ENCODE data around the gene PSD.

The PSD gene

DNA sequence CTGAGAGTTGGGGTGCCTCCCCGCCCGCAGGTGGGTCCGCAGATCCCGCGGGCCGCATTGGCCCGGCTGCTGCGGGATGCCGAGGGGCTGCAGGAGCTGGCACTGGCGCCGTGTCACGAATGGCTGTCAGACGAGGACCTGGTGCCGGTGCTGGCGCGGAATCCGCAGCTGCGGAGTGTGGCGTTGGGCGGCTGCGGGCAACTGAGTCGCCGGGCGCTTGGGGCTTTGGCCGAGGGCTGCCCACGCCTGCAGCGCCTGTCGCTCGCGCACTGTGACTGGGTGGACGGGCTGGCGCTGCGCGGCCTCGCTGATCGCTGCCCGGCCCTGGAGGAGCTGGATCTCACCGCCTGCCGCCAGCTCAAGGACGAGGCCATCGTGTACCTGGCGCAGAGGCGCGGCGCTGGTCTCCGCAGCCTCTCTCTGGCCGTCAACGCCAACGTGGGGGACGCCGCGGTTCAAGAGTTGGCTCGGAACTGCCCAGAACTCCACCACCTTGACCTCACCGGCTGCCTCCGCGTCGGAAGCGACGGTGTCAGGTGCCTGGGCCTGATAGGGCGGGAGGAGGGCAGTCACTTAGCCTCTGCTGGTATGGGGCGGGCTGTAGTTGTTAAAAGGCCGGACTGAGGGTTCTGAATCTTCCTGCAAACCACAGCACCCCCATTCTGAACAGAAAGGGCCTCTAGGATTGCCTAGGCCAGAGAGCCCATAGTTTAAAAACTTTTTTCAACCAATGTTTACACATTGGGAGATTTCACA, 3.4 kb upstream of the PSD start:
- Histone ChIP-seq H3K23ac (ENCODE audit: low read length in 2 of 2) (peak overlapping the region; percentile 26 to 70), H3K4me3 (ENCODE audit: insufficient read depth in 1 of 2, low read depth in 1 of 2, low read length in 2 of 2) (peak overlapping the region; percentile 85 to 94), H3K4me2 (ENCODE audit: low read length, poor library complexity, severe bottlenecking) (peak overlapping the region; percentile 98), H4K91ac (ENCODE audit: low read length) (peak overlapping the region; percentile 54), H3K9ac (ENCODE audit: low read length) (peak overlapping the region; percentile 73), H3K18ac (ENCODE audit: low read depth in 1 of 2, low read length in 2 of 2) (peak overlapping the region in 1 of 2 experiments; percentile 83), H3K4ac (ENCODE audit: low read depth in 1 of 2, low read length in 2 of 2) (peak overlapping the region; percentile 81 to 83), H3K27ac (ENCODE audit: low read length, poor library complexity, severe bottlenecking) (no peak overlapping the region), H3K27me3 (ENCODE audit: control insufficient read depth in 1 of 2, insufficient read depth in 1 of 2, low read length in 2 of 2) (peaks cover 22 to 23% of the 10 kb centered on the region in 2 experiments), H3K79me1 (replicated peaks; ENCODE audit: low read length, poor library complexity, severe bottlenecking) (peaks cover 25% of the 10 kb centered on the region), H2BK15ac (ENCODE audit: low read depth, poor library complexity, severe bottlenecking) (peak overlapping the region; percentile 12), H3K9me3 (ENCODE audit: control insufficient read depth, low read length) (no peaks in the 10 kb centered on the region), H2AK5ac (ENCODE audit: low read length, severe bottlenecking) (no peak overlapping the region), H2BK12ac (ENCODE audit: low read length in 2 of 2) (peak overlapping the region in 1 of 2 experiments; percentile 7), H4K8ac (ENCODE audit: low read length) (peak overlapping the region; percentile 71), H3K14ac (ENCODE audit: low read length in 2 of 2) (peak overlapping the region in 1 of 2 experiments; percentile 31), H2BK5ac (ENCODE audit: low read depth, low read length, poor library complexity, severe bottlenecking) (no peak overlapping the region), H2AFZ (ENCODE audit: low read depth, low read length) (peak overlapping the region; percentile 46), H2BK120ac (ENCODE audit: low read depth, low read length) (no peak overlapping the region), H3K36me3 (ENCODE audit: control insufficient read depth in 1 of 2, insufficient read depth in 2 of 2, low read depth in 1 of 2, low read length in 2 of 2) (peaks cover 22 to 30% of the 10 kb centered on the region in 2 experiments), H3K4me1 (ENCODE audit: control insufficient read depth, insufficient read depth, low read depth, low read length) (peaks cover 33% of the 10 kb centered on the region)
- DNase-seq = peak; percentile 38
- 3% methylated on average over 54 of the region's 62 CpGs for WGBS

DNA sequence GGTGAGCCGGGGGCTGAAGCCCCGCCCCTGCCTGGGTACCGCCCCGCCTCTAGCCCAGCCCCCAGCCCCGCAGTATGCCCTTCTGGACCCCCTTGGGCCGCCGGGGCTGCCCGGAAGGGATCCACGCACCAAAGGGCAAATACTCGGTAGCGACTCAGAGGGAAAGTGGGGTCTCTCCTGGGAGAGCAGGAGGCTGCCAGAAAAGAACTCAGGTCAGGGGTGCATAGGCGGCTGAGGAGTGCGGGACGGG, 2.8 kb upstream of the PSD start:
- H3K23ac ChIP-seq (ENCODE audit: low read length in 2 of 2) = peak overlapping the region; percentile 26 to 70
- H3K9me3 ChIP-seq (ENCODE audit: control insufficient read depth, low read length) = no peaks in the 10 kb centered on the region
- 0% methylated on average over 14 of the region's 14 CpGs for WGBS
- peaks cover 25% of the 10 kb centered on the region for H3K79me1 ChIP-seq (replicated peaks; ENCODE audit: low read length, poor library complexity, severe bottlenecking)
- H3K4me2 ChIP-seq (ENCODE audit: low read length, poor library complexity, severe bottlenecking) = peak overlapping the region; percentile 98
- peaks cover 33% of the 10 kb centered on the region for H3K4me1 ChIP-seq (ENCODE audit: control insufficient read depth, insufficient read depth, low read depth, low read length)
- peaks cover 22 to 30% of the 10 kb centered on the region in 2 experiments for H3K36me3 ChIP-seq (ENCODE audit: control insufficient read depth in 1 of 2, insufficient read depth in 2 of 2, low read depth in 1 of 2, low read length in 2 of 2)
- H2BK120ac ChIP-seq (ENCODE audit: low read depth, low read length) = no peak overlapping the region
- H4K91ac ChIP-seq (ENCODE audit: low read length) = peak overlapping the region; percentile 64
- H3K9ac ChIP-seq (ENCODE audit: low read length) = peak overlapping the region; percentile 73
- H3K18ac ChIP-seq (ENCODE audit: low read depth in 1 of 2, low read length in 2 of 2) = peak overlapping the region; percentile 63 to 83
- H2BK15ac ChIP-seq (ENCODE audit: low read depth, poor library complexity, severe bottlenecking) = no peak overlapping the region
- no peak overlapping the region for H2BK5ac ChIP-seq (ENCODE audit: low read depth, low read length, poor library complexity, severe bottlenecking)
- peak overlapping the region; percentile 85 to 94 for H3K4me3 ChIP-seq (ENCODE audit: insufficient read depth in 1 of 2, low read depth in 1 of 2, low read length in 2 of 2)
- H3K4ac ChIP-seq (ENCODE audit: low read depth in 1 of 2, low read length in 2 of 2) = peak overlapping the region; percentile 80 to 83
- H3K14ac ChIP-seq (ENCODE audit: low read length in 2 of 2) = peak overlapping the region in 1 of 2 experiments; percentile 31
- peak overlapping the region in 1 of 2 experiments; percentile 31 for H2BK12ac ChIP-seq (ENCODE audit: low read length in 2 of 2)
- H3K27ac ChIP-seq (ENCODE audit: low read length, poor library complexity, severe bottlenecking) = no peak overlapping the region
- H3K27me3 ChIP-seq (ENCODE audit: control insufficient read depth in 1 of 2, insufficient read depth in 1 of 2, low read length in 2 of 2) = peaks cover 25 to 26% of the 10 kb centered on the region in 2 experiments
- H2AK5ac ChIP-seq (ENCODE audit: low read length, severe bottlenecking) = no peak overlapping the region
- H4K8ac ChIP-seq (ENCODE audit: low read length) = peak overlapping the region; percentile 94
- DNase-seq = no peak
- H2AFZ ChIP-seq (ENCODE audit: low read depth, low read length) = peak overlapping the region; percentile 85

DNA sequence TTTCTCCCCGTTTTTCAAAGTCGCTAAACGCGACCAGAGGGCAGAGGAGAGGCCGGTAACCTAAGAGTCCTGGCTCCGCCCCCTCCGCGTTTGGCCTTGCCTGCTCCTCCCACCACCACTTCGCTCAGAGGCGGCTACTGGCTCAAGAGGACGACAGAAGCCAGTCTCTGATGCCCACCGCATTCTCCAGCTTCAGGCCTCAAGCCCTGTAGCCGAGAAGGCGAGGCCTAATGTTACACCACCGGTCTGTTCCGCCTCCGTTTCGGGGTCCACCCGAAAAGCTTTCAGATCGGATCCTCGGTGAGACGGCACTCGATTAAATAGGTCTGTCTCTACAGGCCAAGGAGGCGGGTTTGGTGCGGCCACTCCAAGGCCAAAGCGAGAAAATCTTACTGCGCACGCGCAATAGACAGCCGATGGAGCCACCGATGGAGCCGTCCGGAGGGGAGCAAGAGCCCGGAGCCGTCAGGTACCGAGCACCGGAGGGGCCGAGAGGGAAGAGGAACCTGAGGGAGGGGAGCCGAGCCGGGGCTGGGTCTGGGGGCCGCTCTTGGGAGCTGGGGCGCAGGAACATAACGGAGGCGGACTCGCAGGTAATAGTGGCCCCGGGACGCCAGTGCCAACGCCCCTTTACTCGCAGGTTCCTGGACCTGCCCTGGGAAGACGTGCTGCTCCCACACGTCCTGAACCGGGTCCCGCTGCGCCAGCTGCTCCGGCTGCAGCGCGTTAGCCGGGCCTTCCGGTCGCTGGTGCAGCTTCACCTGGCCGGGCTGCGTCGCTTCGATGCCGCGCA, 2.3 kb upstream of the PSD start, which contains the start of gene FBXL15:
FBXL15 (plus strand) TSS at position 123 of the 793 bp plus-strand sequence; CDS start at position 417, 294 bp downstream.
- H3K79me1 ChIP-seq (replicated peaks; ENCODE audit: low read length, poor library complexity, severe bottlenecking) = peaks cover 22% of the 10 kb centered on the region
- H3K4me3 ChIP-seq (ENCODE audit: insufficient read depth in 1 of 2, low read depth in 1 of 2, low read length in 2 of 2) = peak within 1 kb of the TSS; percentile 85 to 94
- H3K18ac ChIP-seq (ENCODE audit: low read depth in 1 of 2, low read length in 2 of 2) = peak within 1 kb of the TSS; percentile 85 to 93
- H3K9ac ChIP-seq (ENCODE audit: low read length) = peak within 1 kb of the TSS; percentile 73
- H3K23ac ChIP-seq (ENCODE audit: low read length in 2 of 2) = peak within 1 kb of the TSS; percentile 26 to 70
- no peaks in the 10 kb centered on the region for H3K9me3 ChIP-seq (ENCODE audit: control insufficient read depth, low read length)
- peak within 1 kb of the TSS in 1 of 2 experiments; percentile 71 for H3K14ac ChIP-seq (ENCODE audit: low read length in 2 of 2)
- peaks cover 33% of the 10 kb centered on the region for H3K4me1 ChIP-seq (ENCODE audit: control insufficient read depth, insufficient read depth, low read depth, low read length)
- H2BK120ac ChIP-seq (ENCODE audit: low read depth, low read length) = no peak within 1 kb of the TSS
- peak within 1 kb of the TSS; percentile 68 for H2BK15ac ChIP-seq (ENCODE audit: low read depth, poor library complexity, severe bottlenecking)
- under 1% methylated on average over 63 of the region's 66 CpGs for WGBS
- peak within 1 kb of the TSS; percentile 83 to 88 for H3K4ac ChIP-seq (ENCODE audit: low read depth in 1 of 2, low read length in 2 of 2)
- H3K27me3 ChIP-seq (ENCODE audit: control insufficient read depth in 1 of 2, insufficient read depth in 1 of 2, low read length in 2 of 2) = peaks cover 29 to 32% of the 10 kb centered on the region in 2 experiments
- H4K91ac ChIP-seq (ENCODE audit: low read length) = peak within 1 kb of the TSS; percentile 95
- DNase-seq = peak; percentile 98
- H4K8ac ChIP-seq (ENCODE audit: low read length) = peak within 1 kb of the TSS; percentile 96
- H2AK5ac ChIP-seq (ENCODE audit: low read length, severe bottlenecking) = no peak within 1 kb of the TSS
- H2BK5ac ChIP-seq (ENCODE audit: low read depth, low read length, poor library complexity, severe bottlenecking) = peak within 1 kb of the TSS; percentile 10
- peak within 1 kb of the TSS; percentile 98 for H3K4me2 ChIP-seq (ENCODE audit: low read length, poor library complexity, severe bottlenecking)
- peak within 1 kb of the TSS; percentile 97 for H3K27ac ChIP-seq (ENCODE audit: low read length, poor library complexity, severe bottlenecking)
- peak within 1 kb of the TSS; percentile 91 for H2AFZ ChIP-seq (ENCODE audit: low read depth, low read length)
- H3K36me3 ChIP-seq (ENCODE audit: control insufficient read depth in 1 of 2, insufficient read depth in 2 of 2, low read depth in 1 of 2, low read length in 2 of 2) = peaks cover 22 to 30% of the 10 kb centered on the region in 2 experiments
- peak within 1 kb of the TSS; percentile 24 to 31 for H2BK12ac ChIP-seq (ENCODE audit: low read length in 2 of 2)

All from mesenchymal stem cell (in vitro differentiated cells and primary cell).